Renal cortical epithelial cell (primary cell): ENCODE measurements around the gene FOXP1. TPM values are rescaled to one million over a fixed set of nuclear protein-coding genes. Genes with fewer than 3 reads are reported as not detected.
A peak's percentile ranks its signal among the peaks of the same experiment; 100 is the strongest.

Experiments used
- DNase-seq: peaks from one replicate; pipeline ENCODE4 v3.0.0-alpha.2; 2011; ENCODE audit warnings: low read depth
- total RNA-seq: library from RNA; depleted of rRNA; stranded (reverse); fragments of >200 nt; gene quantifications from 2 replicates; pipeline ENCODE4 v1.2.3, GENCODE V29; 2014

The FOXP1 gene
- total RNA-seq, 1 donor from 2014 or later = 56.5 TPM

DNA sequence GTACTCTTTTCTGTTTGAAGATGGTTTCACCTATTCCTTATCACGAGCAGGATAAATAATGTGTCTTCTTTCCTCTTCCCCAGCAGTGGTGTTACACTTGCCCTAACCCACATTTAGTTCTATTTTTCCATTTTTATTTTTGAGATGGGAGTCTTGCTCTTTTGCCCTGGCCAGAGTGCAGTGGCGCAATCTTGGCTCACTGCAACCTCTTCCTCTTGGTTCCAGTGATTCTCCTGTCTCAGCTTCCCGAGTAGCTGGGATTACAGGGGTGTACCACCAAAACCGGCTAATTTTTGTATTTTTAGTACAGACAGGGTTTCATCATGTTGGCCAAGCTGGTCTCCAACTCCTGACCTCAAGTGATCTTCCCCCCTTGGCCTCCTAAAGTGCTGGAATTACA, 372.4 kb downstream of the FOXP1 start:
- DNase-seq = no peak

DNA sequence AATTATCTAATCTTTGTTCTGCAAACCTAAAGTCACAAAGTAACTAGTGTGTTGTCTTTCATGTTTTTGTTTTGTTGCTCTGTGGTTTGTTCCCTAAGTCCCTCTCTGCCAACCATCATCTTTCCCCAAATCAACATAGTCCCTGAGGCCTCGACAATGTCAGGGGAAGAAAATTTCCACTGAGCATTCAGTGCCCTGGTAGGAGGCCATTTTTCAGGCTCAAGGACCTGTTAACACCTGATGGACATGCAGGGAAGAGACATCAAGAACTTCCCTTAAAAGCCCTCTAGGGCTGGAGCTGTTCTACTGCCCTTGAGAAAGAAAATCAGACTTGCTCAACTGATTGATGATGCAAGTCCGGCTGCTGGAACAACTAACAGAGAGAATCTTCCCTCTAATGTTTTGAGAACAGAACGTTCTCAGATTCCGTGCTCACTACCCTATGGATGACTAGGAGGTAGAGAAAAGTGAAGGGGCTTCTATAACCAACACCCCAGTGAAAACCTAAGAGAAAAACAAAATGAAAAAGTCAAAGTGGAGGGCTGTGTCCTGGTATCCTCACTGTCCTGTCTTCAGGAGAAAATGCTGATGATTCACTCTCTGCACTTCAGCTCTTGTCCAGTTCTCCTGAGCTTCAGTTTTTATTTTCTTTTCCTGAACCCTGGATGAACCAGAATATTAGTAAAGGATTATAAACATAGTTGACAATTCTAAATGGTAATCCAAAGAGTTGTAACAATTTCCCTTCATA, 373.1 kb downstream of the FOXP1 start:
- peak; percentile 73 for DNase-seq

DNA sequence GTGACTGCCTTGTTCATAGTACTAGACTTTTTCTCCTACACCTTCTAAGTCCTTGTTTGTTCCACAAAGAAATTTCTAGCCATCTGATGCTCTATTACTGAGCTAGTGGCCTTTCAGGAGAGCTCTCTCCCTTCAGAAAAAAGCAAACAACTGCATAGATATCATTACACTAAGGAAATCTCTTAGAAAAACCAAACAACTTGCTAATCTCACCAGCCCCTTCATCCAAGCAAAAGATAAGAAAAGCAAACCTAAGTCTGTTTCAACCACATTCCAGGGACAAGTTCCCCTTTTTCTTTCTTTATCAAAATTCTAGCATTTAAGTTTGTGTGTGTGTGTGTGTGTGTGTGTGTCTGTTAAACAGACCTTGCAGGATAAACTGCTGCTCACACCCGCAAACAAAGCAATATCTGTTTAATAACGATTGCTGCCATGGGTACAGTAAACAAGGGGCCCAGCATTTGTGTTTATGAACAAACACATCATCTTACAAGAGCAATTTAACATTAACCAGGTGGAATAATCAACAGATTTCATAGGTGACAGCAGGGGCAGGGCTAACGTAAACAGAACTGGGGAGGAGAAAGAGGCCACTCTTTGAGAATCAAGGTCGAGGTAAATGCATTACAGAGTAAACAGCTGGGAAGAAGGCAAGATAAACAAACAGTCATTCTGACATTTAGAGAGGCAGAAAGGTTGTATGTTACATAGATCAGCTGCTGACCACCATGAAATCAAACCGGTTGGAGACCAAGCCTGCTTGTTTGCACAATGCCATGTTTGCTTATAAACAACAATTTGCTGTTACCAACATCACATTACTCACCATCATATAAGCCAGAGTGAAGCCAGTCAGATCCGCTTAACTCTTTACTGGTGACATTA, 375.1 kb downstream of the FOXP1 start:
- peak; percentile 69 for DNase-seq

DNA sequence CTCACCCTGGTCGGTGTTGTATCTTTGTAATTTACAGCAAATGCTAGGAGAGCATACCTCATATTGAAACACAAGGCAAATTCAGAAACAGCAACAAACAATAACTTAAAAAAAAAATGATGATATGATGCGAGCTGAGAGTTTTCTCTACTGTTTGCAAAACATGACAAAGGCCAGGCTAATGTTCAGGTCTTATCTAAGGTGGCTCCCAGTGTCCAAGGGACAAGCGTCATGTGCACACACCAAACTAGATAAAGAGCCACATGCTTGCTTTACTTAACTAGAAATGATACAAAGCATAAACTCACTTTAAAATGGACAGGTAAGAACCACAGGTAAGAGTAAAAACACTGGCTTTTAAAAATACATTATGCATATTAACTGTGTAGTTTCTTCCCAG, 375.9 kb downstream of the FOXP1 start:
- DNase-seq = no peak

DNA sequence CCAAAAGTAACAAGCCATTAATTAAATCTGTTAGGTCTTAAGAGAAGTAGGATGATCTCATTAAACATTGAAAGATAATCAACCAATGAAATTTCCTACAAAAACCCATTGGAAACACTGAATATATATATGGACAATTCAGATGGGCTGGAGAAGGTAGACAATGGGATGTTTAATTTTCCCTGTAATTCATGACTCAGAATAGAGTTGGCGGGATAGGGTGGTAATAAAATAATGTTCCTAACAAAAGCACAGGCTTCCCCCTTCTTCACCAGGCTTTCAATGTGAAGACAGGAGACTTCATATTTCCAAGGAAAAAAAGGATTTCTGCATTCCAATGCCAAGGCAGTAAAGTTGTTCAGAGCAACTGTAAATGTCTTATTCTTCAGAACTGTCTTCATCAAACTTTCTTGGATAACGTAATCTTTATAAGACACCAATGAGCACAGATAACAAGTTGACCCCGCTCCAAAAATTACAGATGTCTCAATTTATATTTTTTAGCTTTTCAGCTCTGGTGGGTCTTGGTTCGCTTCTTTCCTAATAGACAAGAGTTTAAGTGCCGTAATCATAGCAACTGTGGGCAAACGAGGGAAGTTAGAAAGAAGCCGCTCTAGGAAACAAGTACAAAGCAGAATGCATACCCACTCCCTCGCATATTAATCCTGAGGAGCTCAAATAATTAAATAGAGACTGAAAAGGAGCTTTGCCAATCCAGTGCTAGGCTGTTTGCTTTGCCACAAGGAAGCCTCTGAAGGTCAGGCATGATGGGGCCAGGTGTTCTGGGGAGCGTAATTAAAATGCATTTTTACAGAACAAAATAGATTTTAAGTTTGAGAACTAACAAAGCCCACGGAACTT, 377.0 kb downstream of the FOXP1 start:
- no peak for DNase-seq

DNA sequence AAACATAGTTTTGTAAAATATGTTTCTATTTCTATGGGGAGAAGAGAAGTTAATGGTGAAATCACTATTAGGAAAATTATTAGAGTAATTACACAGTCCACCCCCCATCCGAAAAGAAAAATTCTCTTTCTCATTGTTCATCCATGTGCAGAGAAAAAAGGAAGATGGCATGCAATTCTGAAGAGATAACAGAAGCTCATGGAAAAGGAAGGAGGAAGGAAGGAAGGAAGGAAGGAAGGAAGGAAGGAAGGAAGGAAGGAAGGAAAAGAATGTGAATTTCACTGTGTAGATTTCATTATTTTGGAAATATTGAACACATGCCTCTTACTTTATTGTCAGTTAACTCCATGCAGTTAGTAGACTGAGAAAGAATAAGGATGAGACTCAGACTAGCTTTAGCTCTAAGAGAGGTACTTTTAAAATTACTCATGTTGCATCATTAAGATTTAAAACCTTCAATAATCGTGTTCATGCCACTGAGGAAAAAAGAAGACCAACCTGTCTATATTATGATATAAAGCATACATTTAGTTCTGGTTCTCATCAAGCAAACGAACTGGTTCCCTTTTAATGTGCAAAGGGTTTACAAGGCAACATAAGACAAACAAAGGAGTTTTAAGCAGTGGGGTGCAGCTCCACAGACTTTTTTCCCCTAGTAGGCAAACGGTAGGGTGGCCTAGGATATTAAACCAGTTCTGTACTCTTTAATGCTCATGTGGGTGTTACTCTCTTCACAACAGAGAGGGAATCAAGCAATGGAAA, 379.6 kb downstream of the FOXP1 start:
- DNase-seq = no peak

DNA sequence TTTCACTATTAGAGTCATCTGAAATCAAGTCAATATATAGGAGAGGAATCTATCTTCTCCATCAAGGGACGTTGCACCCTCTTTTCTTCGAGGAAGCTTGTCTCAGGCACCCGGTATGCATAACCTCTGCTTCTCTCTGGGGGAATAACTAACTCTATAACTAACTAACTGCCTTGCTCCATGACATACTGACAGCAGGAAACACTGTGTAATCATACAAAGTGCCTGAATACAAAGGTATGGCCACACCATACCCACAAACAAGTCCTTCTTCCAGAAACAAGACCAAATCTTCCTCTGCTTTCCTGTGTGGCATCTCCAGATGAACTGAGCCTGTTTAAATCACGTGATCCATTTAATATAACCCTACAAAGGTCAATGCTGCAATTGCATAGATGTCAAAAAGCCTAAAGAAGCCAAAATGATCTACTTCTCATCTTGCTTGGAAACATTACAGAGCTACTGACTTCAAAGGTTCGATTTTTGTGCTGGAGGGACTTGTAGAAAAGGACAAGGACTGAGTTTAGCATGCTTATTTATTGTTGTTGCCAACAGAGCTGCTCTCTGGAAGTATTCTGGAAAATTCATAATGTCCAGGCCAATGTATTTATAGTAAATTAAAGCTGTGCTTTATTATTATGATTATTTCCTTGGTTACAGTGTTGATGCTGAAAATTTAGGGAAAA, 380.5 kb downstream of the FOXP1 start:
- no peak for DNase-seq

DNA sequence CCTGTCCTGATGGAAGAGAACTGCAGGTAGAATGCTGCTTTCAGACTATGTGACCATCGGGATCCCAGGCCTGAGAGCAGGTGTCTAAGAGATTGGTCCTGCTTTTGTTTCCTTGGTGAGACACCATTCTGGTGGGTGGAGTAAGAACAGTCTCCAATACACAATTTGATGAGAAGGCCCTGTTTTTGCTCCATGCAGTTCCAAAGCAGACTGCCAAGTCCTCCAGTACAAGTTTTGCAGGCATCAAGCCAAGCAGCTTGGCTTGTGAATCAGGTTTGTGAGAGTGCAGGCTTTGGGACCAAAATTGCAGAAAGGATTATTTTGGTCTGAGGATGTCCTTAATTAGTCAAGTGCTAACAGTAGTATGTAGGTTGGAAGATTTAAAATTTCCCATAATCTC, 381.6 kb downstream of the FOXP1 start:
- DNase-seq = no peak

DNA sequence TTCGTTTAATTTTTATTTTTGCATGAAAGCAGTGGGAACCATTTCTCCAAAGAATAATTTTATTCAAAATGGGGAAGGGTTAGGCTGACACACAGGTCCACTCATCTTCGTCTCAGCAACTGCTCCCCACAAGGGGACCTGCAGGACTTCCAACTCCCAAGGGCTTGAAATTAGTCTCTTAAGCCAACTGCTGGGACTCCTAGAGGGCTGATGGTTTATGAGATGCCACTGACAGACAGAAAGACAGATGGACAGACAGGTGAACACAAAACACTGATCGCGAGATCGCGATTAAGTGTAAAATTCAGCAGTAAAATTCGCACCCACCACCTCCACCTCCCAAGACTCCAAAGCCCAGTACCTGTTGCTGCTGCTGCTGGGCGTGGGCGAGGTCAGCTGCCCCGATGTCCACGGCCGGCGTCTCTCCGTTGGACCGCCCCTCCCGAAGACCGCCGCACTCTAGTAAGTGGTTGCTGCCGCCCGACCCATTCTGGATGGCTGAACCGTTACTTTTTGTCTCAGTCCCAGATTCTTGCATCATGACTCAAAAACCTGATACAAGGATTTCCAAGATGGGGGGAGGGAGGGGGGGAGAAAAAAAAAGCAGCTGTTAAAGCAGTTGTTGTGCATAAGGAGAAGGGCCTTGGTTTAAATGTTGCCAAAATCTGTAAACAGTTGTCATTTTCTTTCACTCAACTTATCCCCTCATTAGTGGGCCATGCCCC, 385.5 kb downstream of the FOXP1 start:
- no peak for DNase-seq

DNA sequence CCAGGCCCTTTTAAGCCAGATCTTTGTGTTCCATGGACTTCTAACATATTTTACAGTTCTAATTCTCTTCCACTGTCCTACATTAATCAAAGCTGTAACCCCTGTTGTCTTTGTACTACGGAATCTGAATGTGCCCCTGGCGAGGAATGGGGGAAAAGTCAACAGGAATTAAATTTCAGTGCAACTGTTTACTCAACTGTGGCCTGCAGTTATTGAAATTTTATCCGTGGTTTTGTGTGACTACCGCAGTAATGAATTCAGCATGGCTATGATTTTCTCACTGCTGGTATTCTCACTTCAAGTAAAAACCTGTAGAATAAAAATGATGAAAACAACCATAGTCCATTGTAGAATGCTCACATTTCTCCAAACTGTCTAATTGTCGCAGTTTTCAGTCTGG, 388.0 kb downstream of the FOXP1 start:
- DNase-seq = peak; percentile 74

DNA sequence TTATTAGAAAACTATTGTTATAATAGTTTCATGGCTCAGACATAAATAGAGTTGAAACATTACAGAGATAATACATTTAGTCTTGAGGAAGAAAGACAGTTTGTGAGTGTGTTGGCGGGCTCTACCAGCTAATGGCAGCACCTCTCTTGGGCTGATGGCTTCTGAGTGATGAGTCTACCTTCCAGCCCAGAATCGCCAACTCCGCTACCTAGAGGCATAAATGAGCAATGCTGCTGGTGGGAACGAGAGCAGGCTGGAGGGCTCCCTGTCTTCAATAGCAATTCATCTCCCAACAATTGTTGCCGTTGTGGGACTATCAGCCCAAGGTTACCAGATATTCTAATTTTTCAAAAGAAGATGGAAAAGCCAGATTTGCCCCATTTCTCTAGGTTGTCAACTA, 388.7 kb downstream of the FOXP1 start:
- DNase-seq = no peak

DNA sequence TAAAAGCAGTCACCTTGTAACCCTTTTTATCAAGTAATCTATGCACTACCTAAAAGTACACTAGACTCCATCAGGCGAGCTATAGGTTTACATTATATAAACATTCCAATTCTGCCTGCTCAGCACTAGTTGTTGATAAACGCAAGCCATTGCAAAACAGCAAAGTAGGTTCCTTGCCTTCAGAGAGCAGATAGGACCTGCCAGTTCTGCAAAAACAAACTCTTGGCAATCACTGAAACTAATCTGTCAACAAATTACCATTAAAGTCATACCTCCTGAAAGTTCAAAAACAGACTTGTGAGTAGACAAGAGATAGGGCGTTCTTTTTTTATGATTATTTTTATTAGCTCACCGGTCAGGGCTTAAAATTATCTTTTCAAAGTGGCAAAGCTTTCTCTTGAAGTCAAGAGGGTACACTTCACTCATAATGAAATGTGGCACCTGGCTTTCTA, 392.5 kb downstream of the FOXP1 start:
- no peak for DNase-seq

DNA sequence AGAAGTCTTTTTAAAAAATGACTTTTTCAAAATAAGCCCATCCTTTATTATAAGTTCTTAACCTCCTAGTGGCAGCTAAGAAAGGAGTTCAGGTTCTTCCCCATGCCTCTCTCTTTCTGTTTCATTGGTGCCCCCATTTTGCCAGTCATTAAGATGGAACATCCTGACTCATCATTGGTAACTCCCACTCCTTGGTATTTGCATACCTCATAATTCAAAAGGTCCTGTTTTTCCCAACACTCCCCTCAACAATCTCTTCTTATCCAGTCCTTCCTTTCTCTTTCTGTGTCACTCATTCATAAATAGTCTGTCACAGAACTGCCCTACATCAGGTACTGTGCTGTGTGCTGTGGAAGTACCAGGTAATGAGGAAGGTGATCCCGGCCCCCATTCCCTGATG, 394.0 kb downstream of the FOXP1 start:
- peak; percentile 37 for DNase-seq

DNA sequence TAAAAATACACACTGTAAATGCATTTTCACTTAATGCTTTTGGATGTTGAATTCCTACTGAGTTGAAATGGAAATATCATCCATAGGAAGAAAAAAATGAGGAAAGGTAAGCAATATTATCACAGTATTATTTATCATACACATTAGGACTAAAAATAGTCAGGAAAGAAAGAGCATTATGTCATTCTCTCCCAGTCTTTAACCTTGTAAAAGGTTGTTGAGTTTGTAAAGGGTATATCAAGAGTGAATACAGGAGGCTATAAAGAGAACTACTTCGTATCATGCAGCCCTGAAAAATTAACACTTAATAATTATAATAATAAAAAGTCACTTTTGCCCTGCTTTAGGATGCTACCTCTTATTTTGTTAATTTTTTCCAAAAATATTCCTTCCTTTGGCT, 395.8 kb downstream of the FOXP1 start:
- DNase-seq = no peak

DNA sequence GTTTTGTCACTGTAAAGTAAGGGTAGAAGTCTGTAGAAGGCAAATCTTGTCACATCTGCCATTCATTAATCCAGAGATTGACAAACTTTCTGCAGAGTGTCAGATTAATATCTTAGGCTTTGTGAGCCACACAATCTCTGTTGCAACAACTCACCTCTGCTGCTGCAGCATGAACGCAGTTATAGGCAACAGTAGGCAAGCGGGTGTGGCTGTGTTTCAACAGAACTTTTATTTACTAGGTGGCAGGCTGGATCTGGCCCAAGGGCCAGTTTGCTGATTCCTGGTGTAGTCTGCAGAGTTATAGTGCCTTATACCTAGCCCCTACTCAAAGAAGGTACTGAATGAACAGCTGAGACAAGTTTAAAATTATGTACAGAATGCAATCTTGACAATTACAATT, 396.7 kb downstream of the FOXP1 start:
- DNase-seq = no peak

DNA sequence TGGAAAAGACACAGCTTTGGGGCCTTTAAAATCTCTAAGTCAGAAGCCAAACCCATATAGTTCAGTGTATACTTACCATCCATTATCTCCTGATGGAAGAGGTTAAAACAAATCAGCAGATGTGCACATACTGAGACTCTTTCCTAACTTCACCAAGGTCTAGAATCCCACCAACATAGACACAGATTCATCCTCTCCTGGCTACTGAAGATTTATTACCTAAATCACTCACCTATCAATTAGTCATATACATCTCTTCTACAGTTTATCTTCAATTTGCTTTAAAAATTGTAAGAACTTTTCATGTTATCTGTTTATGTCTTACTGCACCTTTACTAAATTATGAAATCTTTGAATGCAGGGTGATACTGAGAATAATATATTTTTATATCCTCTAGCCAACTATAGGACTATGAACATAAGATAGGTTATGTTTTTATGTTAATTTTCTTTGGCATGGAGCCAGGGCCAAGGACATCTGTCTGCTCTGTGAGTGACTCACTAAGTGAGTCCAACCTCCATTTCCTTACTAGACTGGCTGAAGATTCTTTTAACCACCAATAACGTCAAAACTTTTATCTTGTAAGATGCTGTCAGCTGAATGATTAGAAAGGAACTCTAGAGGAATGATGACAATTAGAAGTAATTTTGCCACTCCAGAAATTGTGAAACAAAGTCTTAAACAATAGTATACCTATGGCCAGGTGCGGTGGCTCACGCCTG, 397.6 kb downstream of the FOXP1 start:
- no peak for DNase-seq

DNA sequence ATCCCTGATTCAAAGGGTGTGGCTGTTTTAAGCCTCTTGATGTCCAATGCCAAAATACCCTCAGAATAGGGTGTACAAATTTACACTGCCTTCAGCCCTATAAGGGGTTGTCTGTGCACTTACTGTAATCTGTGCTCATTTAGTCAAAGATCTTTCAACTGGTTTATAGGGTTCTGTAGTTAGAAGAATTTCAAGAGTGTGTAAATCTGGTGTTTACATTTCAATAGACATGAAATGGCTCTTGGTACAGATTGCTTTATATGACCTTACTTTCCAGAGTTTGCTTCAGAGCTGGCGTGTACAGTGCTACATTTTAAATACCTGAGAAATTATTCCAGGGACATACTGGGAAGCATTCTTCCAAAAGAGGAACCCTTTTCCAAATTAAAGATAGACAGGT, 399.3 kb downstream of the FOXP1 start:
- no peak for DNase-seq

DNA sequence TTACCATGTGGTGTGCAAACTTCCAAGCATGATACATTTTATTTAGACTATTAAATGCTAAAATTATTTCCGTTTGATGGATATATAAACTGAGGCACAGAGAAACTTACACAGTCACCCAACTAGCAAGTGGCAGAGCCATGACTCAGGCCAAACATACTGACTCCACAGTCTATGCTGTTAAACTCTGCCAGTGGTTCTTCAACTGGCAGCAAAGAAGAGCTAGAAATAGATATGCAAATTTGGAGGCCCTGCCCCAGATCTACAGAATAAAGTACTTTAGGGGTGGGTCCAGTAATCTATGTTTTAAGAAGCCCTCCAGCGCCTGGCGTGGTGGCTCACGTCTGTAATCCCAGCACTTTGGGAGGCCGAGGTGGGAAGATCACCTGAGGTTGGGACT, 400.0 kb downstream of the FOXP1 start:
- no peak for DNase-seq

DNA sequence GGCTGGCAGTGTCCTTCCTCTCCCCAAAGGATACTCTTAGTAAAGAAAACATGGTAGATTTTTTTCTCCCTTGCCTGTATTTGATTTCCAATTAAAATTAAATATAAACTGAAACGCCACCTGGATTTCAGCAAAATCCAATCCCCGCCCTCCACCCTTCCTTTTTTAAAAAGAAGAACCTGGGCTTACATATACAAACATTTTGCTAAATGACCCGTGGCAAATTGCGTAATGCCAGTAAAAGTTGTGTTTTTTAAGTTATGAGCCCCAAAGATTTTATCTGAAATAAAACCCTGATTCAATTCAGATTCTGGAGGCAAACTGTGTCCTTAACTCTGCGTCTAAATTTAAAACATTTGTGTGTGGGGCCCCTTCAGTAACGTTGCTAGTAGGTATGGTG, 403.0 kb downstream of the FOXP1 start:
- DNase-seq = no peak
